Inferior parietal cortex (tissue), 1 donor: ENCODE data around the gene HIVEP3.

Source experiments
- DNase-seq: peaks from one replicate; pipeline ENCODE4 v3.0.0-alpha.2; 2016; ENCODE audit errors: extremely low spot score

Gene HIVEP3

GRCh38 chr1:41652384-41653265 lies 266.1 kb downstream of the HIVEP3 start:
- DNase-seq, result no peak

DNA sequence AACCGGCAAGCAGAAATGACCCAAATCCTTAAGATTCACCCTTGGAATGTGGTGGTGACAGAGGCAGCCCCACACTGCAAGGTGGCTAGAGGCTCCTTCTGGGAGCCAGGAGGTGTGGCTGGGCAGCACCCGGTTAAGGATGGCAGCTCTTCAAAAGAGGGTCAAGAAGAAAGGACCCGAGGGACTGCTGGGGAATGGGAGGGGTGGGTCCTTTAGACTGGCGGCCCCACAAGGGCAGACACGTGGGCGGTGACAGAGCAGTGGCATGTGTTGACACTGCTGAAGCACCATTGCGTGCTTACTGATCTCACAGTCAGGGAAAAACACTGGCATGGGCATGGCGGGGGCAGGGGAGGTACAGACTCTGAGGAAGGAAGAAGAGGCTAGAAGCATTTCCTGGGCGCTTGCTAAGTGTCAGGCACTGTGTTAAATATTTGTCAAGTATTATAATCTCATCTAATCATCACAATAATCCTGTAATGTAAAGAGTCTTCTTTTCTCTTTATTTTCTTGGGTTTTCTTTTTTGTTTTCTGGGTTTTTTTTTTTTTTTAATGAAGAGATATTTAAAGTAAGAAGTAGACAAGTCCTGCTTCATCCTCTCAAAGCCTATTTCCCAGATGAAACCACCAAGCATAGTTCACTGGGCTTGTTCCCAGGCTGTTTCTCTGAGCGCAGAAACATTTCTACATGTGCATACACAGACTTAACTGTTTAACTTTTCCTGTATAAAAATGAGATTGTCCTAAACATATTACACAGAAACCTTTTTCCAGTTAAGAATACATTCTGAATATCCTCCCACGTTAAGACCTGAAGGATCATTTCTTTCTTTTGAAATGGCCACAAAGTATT lies 268.5 kb downstream of the HIVEP3 start:
- no peak for DNase-seq

DNA sequence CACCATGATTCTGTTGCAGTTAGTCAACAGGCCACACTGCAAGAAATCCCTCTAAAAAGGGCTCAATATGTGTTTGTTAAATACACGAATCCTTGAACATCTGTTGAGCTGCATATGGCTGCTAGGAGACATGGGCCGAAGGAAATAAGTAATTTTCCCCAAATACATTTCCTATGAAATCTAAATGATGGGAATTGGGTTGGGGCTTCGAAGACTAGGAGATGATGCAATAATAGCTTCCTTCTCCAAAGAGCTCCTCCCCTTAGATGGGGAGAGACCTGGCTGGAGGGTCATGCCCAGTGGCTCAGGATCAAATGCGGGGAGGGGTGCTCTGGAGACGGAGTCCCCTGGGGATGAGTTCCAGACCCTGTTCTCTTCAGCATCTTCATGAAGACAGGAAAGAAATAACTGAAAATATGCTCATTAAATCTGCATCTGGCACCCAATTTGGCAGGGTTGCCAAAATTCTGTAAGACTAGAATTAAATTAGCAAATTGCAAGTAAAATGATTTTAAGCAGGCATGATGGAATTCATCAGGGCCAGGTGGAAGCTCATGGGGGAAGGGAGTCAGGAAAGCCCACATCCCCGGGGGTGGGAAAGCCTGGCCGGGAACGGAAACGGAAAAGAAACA lies 269.2 kb downstream of the HIVEP3 start:
- DNase-seq, result no peak

DNA sequence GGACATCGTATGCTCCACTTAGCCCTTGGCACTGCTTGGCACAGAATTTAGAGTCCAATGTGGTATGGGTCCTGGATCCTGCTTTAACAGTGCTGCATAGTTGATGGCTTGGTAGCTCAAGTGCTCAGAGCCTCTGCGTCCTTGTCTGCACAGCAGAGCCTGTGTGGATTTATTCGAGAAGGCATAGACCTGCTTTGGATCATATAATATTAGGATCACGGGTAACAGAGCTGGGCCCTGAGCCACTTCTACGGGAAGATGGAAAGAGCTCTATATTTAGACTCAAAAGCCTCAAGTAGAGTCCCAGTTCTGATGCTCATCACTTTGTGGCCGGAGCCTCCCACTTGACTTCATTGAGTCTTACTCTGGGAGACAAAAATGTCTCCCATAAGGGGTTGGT lies 269.9 kb downstream of the HIVEP3 start:
- DNase-seq, result no peak

- DNase-seq, result no peak
Observed at GRCh38 chr1:41648230-41648629, 270.5 kb downstream of the HIVEP3 start.

- DNase-seq, result no peak
Observed at GRCh38 chr1:41647221-41648135, 271.2 kb downstream of the HIVEP3 start.

DNA sequence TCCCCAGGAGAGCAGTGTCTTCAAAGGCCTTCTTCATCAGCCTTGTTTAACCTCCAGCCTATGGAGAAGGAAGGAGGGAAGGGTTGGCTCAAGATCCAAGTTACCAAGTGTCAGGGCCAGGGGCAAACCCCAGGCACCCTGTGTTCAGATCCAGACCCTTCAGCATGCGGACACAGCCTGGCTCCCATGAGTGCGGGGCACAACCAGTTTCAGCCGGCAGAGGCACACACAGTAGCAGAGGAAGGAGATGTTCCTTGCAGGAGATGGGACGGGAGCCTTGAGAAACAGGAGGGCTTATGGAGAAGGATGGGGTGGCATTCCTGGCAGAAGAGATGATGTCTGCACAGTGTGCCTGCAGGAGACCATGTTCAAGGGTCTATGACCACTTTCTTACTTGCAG lies 272.5 kb downstream of the HIVEP3 start:
- no peak for DNase-seq

- no peak for DNase-seq
Observed at GRCh38 chr1:41645062-41645461, 273.7 kb downstream of the HIVEP3 start.

DNA sequence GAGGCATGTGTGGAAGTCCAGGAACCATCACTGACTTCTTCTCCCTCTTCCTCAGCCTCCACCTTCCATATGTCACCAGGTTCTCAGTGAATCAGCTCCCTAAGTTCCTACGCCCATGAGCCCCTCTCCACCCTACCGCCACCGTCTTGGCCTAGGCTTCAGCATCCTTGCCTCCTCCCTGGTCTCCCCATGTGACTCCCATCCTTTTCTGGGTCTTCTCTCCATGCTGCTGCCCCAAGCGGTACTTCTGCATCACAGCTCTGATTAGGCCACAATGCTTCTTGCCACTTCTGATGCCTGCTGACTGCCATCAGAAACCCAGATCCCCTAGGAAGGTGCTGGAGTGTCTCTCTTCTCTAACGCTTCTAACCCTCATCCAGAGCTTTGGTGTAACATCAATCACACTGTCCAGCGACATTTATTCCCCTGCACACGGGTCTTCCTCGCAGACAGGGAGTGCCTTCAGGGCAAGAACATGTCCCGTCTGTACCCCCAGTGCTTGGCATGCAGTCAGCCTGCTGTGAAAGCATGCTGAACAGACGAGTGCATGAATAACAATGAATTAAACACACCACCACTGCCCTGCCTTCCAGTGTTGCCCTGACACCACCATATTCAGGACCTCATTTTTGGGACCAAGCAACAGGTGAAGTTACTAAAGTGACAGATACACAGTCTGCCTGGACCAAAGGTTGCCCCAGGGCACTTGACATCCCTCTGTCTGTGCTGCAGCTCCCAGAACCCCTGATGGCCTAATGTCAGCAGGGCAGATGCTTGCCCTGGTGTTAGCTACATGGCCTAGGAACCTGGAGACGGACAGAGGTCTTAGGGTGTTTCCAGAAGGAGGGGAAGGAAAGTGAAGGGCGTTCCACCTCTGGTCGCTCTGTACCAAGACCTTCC lies 275.6 kb downstream of the HIVEP3 start:
- DNase-seq, result no peak

DNA sequence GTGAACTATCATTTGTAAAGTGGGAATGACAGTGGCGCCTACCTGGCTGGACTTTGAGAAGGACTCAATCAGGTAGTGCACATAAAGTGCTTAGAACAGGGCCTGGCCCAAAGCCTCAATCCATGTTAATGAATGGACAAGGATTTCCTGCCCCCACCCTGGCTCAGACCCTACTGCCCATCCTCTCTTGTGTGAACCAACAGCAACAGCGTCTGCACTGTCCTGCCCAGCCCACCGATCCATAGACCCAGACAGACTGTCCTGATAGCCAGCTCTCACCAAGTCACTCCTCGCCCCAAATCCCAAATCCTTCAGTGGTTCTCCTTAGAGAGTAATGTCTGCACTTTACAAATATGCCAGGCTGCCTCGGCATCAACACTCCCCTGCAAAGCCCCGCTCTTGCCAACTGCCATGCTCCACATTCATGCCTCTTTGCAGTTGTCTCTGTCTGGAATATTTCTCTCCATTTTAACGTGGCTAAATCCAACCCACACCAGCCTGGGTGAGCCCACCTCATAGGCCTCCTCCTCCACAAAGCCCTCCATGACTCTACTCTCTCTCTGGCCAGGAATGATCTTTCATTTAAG lies 276.7 kb downstream of the HIVEP3 start:
- DNase-seq, result no peak

DNA sequence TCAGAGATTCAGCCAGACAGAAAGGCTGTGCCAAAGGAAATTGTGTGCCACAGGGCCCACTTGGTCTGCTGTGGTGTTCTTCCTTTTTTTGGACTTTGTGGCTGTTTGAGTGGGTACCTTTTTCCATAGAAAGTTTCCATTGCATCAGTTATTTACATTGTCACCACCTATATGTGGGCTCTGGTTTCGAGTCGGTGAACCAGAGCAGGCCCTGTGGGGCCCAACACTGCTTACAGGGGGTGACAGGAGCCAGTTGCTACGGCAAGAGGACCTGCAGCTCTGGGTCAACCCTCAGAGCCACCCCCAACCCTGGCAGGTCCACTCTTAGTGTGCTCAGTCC lies 277.3 kb downstream of the HIVEP3 start:
- no peak for DNase-seq

- DNase-seq, result no peak
Observed at GRCh38 chr1:41640756-41641474, 277.8 kb downstream of the HIVEP3 start.

DNA sequence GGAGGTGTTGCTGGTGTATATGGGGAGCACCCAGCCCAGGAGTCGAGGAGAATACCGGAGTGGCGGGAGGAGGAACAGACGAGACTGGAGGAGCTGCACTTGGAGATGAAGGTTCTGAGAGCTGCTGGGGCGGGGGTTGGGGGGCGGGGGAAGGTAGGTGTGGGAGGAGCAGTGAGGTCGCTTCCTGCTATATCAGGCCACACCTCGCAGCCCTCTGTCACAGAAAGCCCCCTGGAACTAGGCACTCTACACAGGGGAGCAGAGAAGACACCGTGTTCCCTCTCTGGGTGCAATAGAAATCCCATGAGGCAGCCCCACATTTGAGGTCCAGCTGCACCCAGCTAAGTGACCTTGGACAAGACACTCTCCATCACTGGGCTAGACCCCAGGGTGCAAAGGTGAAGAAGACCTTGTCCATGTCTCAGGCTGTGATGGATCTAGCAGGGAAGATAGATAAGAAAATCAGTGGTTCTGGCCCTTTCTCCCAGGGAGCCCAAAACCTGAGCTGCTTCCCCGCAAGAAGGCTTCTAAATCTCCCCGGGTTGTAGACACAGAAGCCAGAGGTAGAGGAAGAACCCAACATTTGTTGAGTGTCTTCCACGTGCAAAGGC lies 278.5 kb downstream of the HIVEP3 start:
- no peak for DNase-seq

- DNase-seq, result peak; percentile 60
Observed at GRCh38 chr1:41639332-41639936, 279.3 kb downstream of the HIVEP3 start.

- DNase-seq, result no peak
Observed at GRCh38 chr1:41638086-41639024, 280.4 kb downstream of the HIVEP3 start.

GRCh38 chr1:41637367-41637766 lies 281.4 kb downstream of the HIVEP3 start:
- DNase-seq, result no peak

DNA sequence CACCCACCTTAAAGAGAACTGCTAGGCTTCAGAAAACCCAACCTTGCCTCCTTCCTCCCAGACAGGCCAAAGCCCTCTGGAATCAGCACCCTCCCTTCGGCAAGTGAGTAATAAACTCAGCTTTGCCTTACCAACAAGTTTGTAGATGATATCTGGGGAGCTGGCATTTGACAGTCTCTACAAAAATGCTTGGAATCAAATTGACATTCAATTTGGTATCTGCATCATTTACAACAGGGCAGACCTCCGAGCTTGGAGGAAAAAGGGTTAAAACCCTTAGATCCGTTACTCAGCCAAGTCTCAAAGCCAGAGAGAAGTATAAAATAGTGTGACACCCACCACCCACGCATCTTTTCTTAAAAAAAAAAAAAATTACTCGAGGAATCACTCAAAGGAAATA lies 285.0 kb downstream of the HIVEP3 start:
- no peak for DNase-seq
